Measurements from ENCODE around the gene MYCBPAP. TPM values are rescaled to one million over a fixed set of nuclear protein-coding genes. Genes with fewer than 3 reads are reported as not detected.

The MYCBPAP gene
- total RNA-seq, 4 donors from 2014 or later = 0.38 TPM; not detected in 3

DNA sequence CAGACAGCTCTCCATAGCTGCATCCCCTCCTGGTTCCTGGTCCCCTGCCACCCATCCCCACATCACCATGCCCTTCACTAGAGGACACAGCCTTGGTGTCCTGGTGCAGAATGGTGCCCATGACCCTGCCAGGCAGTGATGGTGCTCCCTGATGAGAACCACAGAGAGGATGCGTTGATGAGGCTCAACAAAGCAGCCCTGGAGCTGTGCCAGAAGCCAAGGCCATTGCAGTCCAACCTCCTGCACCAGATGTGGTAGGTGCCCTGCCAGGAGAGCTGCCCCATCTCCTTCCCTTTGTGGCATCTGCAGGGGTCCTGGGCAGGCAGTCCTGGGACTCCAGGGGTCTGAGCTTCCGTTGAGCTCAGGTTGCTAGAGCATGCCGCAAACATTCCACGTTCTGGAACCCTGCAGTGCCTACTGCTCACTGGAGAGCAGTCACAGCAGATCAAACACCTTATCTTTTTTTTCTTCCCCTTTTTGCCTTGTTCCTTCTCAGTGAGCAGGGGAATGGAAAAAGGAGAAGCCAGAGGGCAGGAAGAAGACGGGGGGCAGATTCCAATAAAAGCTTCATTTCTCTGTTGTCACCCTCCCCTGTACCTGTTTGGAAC, 19.0 kb downstream of the MYCBPAP start:
- H3K9me3 ChIP-seq = no peaks in the 10 kb centered on the region
- DNase-seq = no peak
- H3K27ac ChIP-seq = no peak overlapping the region
- no peak overlapping the region for H3K4me3 ChIP-seq
- intact Hi-C loops (cut with DNase I) = no loop called here
- TF ChIP-seq, protein P1, sequence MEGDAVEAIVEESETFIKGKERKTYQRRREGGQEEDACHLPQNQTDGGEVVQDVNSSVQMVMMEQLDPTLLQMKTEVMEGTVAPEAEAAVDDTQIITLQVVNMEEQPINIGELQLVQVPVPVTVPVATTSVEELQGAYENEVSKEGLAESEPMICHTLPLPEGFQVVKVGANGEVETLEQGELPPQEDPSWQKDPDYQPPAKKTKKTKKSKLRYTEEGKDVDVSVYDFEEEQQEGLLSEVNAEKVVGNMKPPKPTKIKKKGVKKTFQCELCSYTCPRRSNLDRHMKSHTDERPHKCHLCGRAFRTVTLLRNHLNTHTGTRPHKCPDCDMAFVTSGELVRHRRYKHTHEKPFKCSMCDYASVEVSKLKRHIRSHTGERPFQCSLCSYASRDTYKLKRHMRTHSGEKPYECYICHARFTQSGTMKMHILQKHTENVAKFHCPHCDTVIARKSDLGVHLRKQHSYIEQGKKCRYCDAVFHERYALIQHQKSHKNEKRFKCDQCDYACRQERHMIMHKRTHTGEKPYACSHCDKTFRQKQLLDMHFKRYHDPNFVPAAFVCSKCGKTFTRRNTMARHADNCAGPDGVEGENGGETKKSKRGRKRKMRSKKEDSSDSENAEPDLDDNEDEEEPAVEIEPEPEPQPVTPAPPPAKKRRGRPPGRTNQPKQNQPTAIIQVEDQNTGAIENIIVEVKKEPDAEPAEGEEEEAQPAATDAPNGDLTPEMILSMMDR (IDR thresholded peaks at IDR 0.05) = no peak
- TF ChIP-seq POLR2A (IDR thresholded peaks at IDR 0.05) = no peak
- WGBS, 2 donors = 0 to 70% methylated on average over 1 to 4 of the region's 5 CpGs
- H3K4me1 ChIP-seq = peaks cover 4 to 25% (median 5%) of the 10 kb centered on the region in 3 donors
- H3K36me3 ChIP-seq = no peaks in the 10 kb centered on the region
- peaks cover 0 to 38% (median 2%) of the 10 kb centered on the region in 4 donors for H3K27me3 ChIP-seq

DNA sequence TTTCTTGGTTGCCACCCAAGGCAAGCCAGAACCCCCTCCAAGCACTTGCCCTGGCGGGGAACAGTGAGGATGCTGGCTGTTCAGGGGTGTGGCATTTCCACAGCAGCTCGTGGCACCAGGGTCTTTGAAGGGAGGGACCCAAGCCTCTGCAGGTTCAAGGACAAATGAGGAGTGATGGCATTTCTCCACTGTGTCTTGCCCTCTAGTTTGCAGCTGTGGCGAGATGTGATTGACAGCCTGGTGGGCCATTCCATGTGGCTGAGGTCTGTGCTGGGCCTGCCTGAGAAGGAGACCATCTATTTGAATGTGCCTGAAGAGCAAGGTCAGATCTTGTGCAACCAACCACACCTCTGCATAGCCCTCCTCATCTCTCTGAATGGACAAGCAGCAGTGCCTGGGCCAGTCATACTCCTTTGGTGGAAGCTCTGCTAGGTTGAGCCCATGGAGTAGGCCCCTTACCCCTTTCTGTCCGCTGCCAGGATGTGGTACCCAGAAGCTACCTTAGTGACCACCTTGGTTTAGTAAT, 19.8 kb downstream of the MYCBPAP start:
- no peak for TF ChIP-seq POLR2A (IDR thresholded peaks at IDR 0.05)
- TF ChIP-seq, protein P1 (IDR thresholded peaks at IDR 0.05) = no peak
- H3K27ac ChIP-seq = no peak overlapping the region
- no peak overlapping the region for H3K4me3 ChIP-seq
- no peaks in the 10 kb centered on the region for H3K36me3 ChIP-seq
- WGBS, 2 donors = 80 to 100% methylated on average over 1 of the region's 4 CpGs
- H3K4me1 ChIP-seq = peaks cover 8 to 27% (median 11%) of the 10 kb centered on the region in 3 donors
- no peaks in the 10 kb centered on the region for H3K9me3 ChIP-seq
- H3K27me3 ChIP-seq = peaks cover 0 to 45% (median 4%) of the 10 kb centered on the region in 4 donors
- intact Hi-C loops (cut with DNase I) = no loop called here
- DNase-seq = no peak

DNA sequence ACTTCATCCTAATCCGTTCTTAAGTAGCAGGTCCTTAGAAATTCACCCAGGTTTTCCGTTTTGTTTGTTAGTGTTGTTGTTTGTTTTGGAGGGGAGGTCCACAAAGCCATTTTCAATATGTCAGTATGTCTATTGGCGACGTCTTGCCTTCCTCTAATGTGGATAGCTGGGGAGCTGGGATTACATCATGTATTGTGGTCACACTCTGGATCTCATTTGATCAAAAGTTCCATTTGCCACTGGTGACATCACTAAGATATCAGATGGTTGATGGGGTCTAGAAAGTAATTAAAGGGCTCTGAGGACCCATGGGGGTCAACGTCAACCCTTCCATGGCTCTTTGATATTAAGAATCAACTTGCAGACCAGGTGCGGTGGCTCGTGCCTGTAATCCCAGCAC, 21.6 kb downstream of the MYCBPAP start:
- TF ChIP-seq, protein P1 (IDR thresholded peaks at IDR 0.05) = no peak
- no peak for TF ChIP-seq POLR2A (IDR thresholded peaks at IDR 0.05)
- intact Hi-C loops (cut with DNase I) = no loop called here
- Histone ChIP-seq H3K27ac (no peak overlapping the region), H3K9me3 (no peaks in the 10 kb centered on the region), H3K27me3 (peaks cover 0 to 62% (median 4%) of the 10 kb centered on the region in 4 donors), H3K4me3 (no peak overlapping the region), H3K4me1 (peaks cover 8 to 36% (median 19%) of the 10 kb centered on the region in 3 donors), H3K36me3 (no peaks in the 10 kb centered on the region)
- no peak for DNase-seq
- 90 to 92% methylated on average over 7 of the region's 7 CpGs for WGBS, 2 donors

DNA sequence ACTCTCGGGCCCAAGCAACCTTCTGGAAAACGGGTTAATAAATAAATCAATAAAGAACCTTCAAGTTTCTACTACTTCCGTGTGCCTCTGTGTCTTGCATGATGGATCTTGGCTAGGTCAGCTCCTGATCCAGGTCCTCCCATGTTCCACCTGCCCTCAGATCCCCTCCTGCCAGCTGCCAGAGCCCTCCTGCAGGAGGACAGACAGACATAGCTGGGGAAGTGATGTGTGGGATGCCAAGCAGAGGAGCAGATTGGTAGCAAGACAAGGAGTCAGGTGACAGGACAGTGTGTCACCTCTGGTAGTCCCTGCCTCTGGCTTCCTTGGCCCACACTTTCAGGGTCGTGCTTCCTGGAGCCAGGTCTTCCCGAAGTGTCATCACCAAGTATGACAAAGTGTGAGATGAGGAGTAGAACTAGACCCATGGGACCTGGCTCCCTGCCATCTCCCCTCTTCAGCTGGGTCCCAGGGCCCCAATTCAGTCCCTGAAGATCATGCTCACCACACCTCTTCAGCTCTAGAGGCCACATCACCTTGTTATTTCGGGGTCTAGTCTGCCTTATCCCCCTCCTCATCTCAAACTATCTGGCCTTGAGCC, 23.3 kb downstream of the MYCBPAP start:
- no peak for TF ChIP-seq POLR2A (IDR thresholded peaks at IDR 0.05)
- TF ChIP-seq, protein P1 (IDR thresholded peaks at IDR 0.05) = no peak
- Histone ChIP-seq H3K27ac (peak overlapping the region in 2 of 4 donors; percentile 94 to 96), H3K36me3 (peaks cover 0 to 7% (median 4%) of the 10 kb centered on the region in 3 donors), H3K27me3 (peaks cover 0 to 63% (median 4%) of the 10 kb centered on the region in 4 donors), H3K4me1 (peaks cover 18 to 53% (median 22%) of the 10 kb centered on the region in 3 donors), H3K4me3 (no peak overlapping the region), H3K9me3 (no peaks in the 10 kb centered on the region)
- WGBS, 2 donors = 58 to 60% methylated on average over 6 of the region's 6 CpGs
- intact Hi-C loops (cut with DNase I) = no loop called here
- DNase-seq = no peak

DNA sequence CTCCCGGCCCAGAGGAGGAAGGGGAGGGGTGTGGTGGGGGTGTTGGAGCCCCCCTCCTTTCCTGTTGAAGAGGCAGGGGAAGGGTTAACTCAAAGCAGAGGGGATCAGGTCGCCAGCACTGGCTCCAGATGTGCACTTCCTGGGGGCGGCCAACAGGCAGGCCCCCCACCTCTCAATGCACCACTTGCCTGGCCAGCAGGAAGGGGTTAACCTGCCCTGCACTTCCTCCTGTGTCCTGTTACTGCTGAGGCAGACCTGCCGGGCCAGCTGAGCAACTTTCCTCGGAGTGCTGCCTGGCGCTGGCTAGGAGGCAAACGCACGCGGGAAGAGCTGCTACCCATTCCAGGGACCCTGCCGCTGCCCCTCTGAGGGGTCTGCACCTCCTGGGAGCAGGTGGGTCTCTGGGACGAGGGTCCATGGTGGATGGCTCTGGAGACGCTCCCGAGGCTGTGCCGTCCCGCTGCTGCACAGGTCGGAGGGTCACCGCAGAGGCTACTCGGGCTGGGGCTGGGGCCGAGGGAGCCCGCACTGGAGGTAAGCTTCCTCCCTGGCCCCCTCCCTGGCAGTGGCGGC, 24.3 kb downstream of the MYCBPAP start, which contains the start of gene EPN3:
EPN3 (plus strand) TSS at position 284 of the 573 bp plus-strand sequence. CDS start 3,822 bp downstream, outside the sequence.
- intact Hi-C loops (cut with DNase I) = no loop called here
- no peak for DNase-seq
- Histone ChIP-seq H3K36me3 (peaks cover 0 to 17% (median 7%) of the 10 kb centered on the region in 3 donors), H3K27me3 (peaks cover 0 to 63% (median 4%) of the 10 kb centered on the region in 4 donors), H3K27ac (peak within 1 kb of the TSS; percentile 76 to 96 (median 93)), H3K4me3 (peak within 1 kb of the TSS; percentile 69 to 76 (median 74)), H3K4me1 (peaks cover 18 to 63% (median 22%) of the 10 kb centered on the region in 3 donors), H3K9me3 (no peaks in the 10 kb centered on the region)
- 0% methylated on average over 2 of the region's 21 CpGs; no CpG with 5 or more reads in 1 of the 2 donors for WGBS, 2 donors
- TF ChIP-seq POLR2A (IDR thresholded peaks at IDR 0.05) = peak in 2 of 4 donors; percentile 42 to 44
- TF ChIP-seq, protein P1 (IDR thresholded peaks at IDR 0.05) = peak in 3 of 6 experiments; percentile 6 to 28 (median 14)
